ENCODE data around the gene NCAN.

The NCAN gene

GRCh38 chr19:19285686-19286085 is 73.9 kb downstream of the NCAN start:
- Histone ChIP-seq H3K9me3 (ENCODE audit: insufficient read depth, low read depth, low read length) (no peaks in the 10 kb centered on the region), H3K4me2 (ENCODE audit: low read depth, low read length, poor library complexity, severe bottlenecking) (no peak overlapping the region), H3K79me2 (ENCODE audit: insufficient read depth, low read length) (no peaks in the 10 kb centered on the region), H4K20me1 (ENCODE audit: insufficient read depth, low read length, poor library complexity, severe bottlenecking) (no peaks in the 10 kb centered on the region), H3K4me3 (ENCODE audit: low read length, poor library complexity, severe bottlenecking) (no peak overlapping the region), H3K36me3 (ENCODE audit: insufficient read depth, low read length) (peaks cover 57% of the 10 kb centered on the region; the same call in 1 of the 2 replicates), H3K27me3 (ENCODE audit: insufficient read depth, low read length, poor library complexity, severe bottlenecking) (no peaks in the 10 kb centered on the region), H3K9me2 (replicated peaks; ENCODE audit: low read depth, low read length) (no peaks in the 10 kb centered on the region), H3K9ac (ENCODE audit: low read depth, low read length, poor library complexity, severe bottlenecking) (no peak overlapping the region), H3F3A (ENCODE audit: low read depth) (no peaks in the 10 kb centered on the region), H2AFZ (ENCODE audit: low read length) (no peak overlapping the region), H3K4me1 (ENCODE audit: insufficient read depth, low read length, poor library complexity, severe bottlenecking) (no peaks in the 10 kb centered on the region)
- TF ChIP-seq CTCF (conservative IDR thresholded peaks at IDR 0.05; ENCODE audit: low read length) = no peak
- TF ChIP-seq EZH2phosphoT487 (IDR thresholded peaks at IDR 0.05; ENCODE audit: borderline replicate concordance) = no peak

DNA sequence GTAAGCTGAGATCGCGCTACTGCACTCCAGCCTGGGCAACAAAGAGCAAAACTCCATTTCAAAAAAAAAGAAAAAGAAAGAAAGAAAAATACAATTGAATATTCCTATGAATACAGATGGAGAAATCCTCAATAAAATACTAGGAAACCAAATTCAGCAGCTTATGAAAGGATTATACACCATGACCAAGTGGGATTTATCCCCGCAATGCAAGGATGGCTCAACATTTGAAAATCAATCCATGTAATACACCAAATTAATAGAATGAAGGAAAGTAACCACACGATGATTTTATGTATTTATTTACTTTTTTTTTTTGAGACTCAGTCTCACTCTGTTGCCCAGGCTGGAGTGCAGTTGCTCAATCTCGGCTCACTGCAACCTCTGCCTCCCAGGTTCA is 80.8 kb downstream of the NCAN start:
- no peaks in the 10 kb centered on the region for H3K79me2 ChIP-seq (ENCODE audit: insufficient read depth, low read length)
- no peaks in the 10 kb centered on the region for H4K20me1 ChIP-seq (ENCODE audit: insufficient read depth, low read length, poor library complexity, severe bottlenecking)
- H3F3A ChIP-seq (ENCODE audit: low read depth) = no peaks in the 10 kb centered on the region
- no peak overlapping the region for H2AFZ ChIP-seq (ENCODE audit: low read length)
- H3K9me3 ChIP-seq (ENCODE audit: insufficient read depth, low read depth, low read length) = no peaks in the 10 kb centered on the region
- H3K9me2 ChIP-seq (replicated peaks; ENCODE audit: low read depth, low read length) = no peaks in the 10 kb centered on the region
- TF ChIP-seq CTCF (conservative IDR thresholded peaks at IDR 0.05; ENCODE audit: low read length) = no peak
- no peak for TF ChIP-seq EZH2phosphoT487 (IDR thresholded peaks at IDR 0.05; ENCODE audit: borderline replicate concordance)
- no peak overlapping the region for H3K9ac ChIP-seq (ENCODE audit: low read depth, low read length, poor library complexity, severe bottlenecking)
- H3K4me3 ChIP-seq (ENCODE audit: low read length, poor library complexity, severe bottlenecking) = no peak overlapping the region
- H3K36me3 ChIP-seq (ENCODE audit: insufficient read depth, low read length) = peaks cover 33% of the 10 kb centered on the region; the same call in 1 of the 2 replicates
- H3K27me3 ChIP-seq (ENCODE audit: insufficient read depth, low read length, poor library complexity, severe bottlenecking) = no peaks in the 10 kb centered on the region
- no peak overlapping the region for H3K4me2 ChIP-seq (ENCODE audit: low read depth, low read length, poor library complexity, severe bottlenecking)
- no peaks in the 10 kb centered on the region for H3K4me1 ChIP-seq (ENCODE audit: insufficient read depth, low read length, poor library complexity, severe bottlenecking)

GRCh38 chr19:19294914-19295313 is 83.2 kb downstream of the NCAN start:
- Histone ChIP-seq H3K9ac (ENCODE audit: low read depth, low read length, poor library complexity, severe bottlenecking) (no peak overlapping the region), H2AFZ (ENCODE audit: low read length) (no peak overlapping the region), H3K4me3 (ENCODE audit: low read length, poor library complexity, severe bottlenecking) (no peak overlapping the region), H3K4me2 (ENCODE audit: low read depth, low read length, poor library complexity, severe bottlenecking) (no peak overlapping the region), H3K4me1 (ENCODE audit: insufficient read depth, low read length, poor library complexity, severe bottlenecking) (no peaks in the 10 kb centered on the region), H3K9me2 (replicated peaks; ENCODE audit: low read depth, low read length) (no peaks in the 10 kb centered on the region), H4K20me1 (ENCODE audit: insufficient read depth, low read length, poor library complexity, severe bottlenecking) (no peaks in the 10 kb centered on the region), H3K27me3 (ENCODE audit: insufficient read depth, low read length, poor library complexity, severe bottlenecking) (no peaks in the 10 kb centered on the region), H3K9me3 (ENCODE audit: insufficient read depth, low read depth, low read length) (no peaks in the 10 kb centered on the region), H3F3A (ENCODE audit: low read depth) (no peaks in the 10 kb centered on the region), H3K36me3 (ENCODE audit: insufficient read depth, low read length) (peaks cover 24% of the 10 kb centered on the region; the same call in 1 of the 2 replicates), H3K79me2 (ENCODE audit: insufficient read depth, low read length) (no peaks in the 10 kb centered on the region)
- TF ChIP-seq CTCF (conservative IDR thresholded peaks at IDR 0.05; ENCODE audit: low read length) (no peak), EZH2phosphoT487 (IDR thresholded peaks at IDR 0.05; ENCODE audit: borderline replicate concordance) (no peak)
